ENCODE measurements around the gene FARSA.

FARSA gene

DNA sequence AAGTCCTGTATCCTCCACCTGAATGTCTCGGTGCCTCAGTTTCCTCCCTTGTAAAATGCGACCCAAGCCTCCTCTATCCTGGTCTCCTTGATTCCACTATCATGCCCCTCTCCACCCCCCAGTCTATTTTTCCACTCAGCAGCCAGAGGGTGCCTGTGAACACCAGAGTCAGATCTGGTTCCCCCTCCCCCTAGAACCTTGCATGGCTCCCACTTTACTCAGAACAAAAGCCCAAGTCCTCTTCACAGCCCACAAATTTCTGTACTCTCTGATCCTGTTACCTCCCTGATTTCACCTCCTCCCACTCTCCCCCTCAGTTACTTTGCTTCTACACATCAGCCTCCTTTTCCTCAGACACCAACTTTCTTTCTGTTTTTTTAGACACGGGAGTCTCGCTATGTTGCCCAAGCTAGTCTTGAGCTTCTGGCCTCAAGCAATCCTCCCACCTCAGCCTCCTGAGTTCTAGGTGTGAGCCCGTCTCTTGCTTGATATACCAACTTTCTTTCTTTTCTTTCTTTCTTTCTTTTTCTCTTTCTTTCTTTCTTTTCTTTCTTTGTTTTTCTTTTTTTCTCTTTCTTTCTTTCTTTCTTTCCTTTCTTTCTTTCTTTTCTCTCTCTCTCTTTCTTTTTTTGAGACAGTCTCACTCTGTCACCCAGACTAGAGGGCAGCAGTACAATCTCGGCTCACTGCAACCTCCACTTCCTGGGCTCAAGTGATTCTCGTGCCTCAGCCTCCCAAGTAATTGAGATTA lies 36.7 kb upstream of the FARSA start:
- no peak overlapping the region for H3K4me3 ChIP-seq (ENCODE audit: low read length)
- no peak overlapping the region for H2AFZ ChIP-seq (ENCODE audit: low read depth, low read length)
- TF ChIP-seq EZH2phosphoT487 (IDR thresholded peaks at IDR 0.05; ENCODE audit: low read depth) (no peak), CTCF (IDR thresholded peaks at IDR 0.05; ENCODE audit: low read depth, low read length) (no peak)
- H3K27ac ChIP-seq (ENCODE audit: low read length), result no peak overlapping the region
- H3K36me3 ChIP-seq (replicated peaks; ENCODE audit: low read depth, low read length), result no peaks in the 10 kb centered on the region
- H3K9me3 ChIP-seq (ENCODE audit: insufficient read depth, low read length), result no peaks in the 10 kb centered on the region
- no peak overlapping the region for H3K9ac ChIP-seq (ENCODE audit: low read length)
- H3K27me3 ChIP-seq (ENCODE audit: low read depth, low read length), result peaks cover 6% of the 10 kb centered on the region; the same call in 1 of the 2 replicates
- H3K79me2 ChIP-seq (ENCODE audit: low read length), result no peaks in the 10 kb centered on the region
- H4K20me1 ChIP-seq (ENCODE audit: insufficient read depth, low read length), result no peaks in the 10 kb centered on the region
- no peak overlapping the region for H3K4me2 ChIP-seq (ENCODE audit: low read length)
- peaks cover 15% of the 10 kb centered on the region for H3K4me1 ChIP-seq (ENCODE audit: low read length)

GRCh38 chr19:12969292-12969988 lies 35.9 kb upstream of the FARSA start, which contains the start of gene DAND5:
Gene DAND5 (plus strand): TSS chr19:12969576. CDS start chr19:12969661, 85 bp downstream.
- H3K4me3 ChIP-seq (ENCODE audit: low read length), result no peak within 1 kb of the TSS
- H2AFZ ChIP-seq (ENCODE audit: low read depth, low read length), result peak within 1 kb of the TSS; percentile 40; the same call in 1 of the 2 replicates
- no peak within 1 kb of the TSS for H3K4me2 ChIP-seq (ENCODE audit: low read length)
- no peaks in the 10 kb centered on the region for H3K79me2 ChIP-seq (ENCODE audit: low read length)
- no peaks in the 10 kb centered on the region for H4K20me1 ChIP-seq (ENCODE audit: insufficient read depth, low read length)
- peaks cover 8% of the 10 kb centered on the region for H3K4me1 ChIP-seq (ENCODE audit: low read length)
- no peak within 1 kb of the TSS for H3K27ac ChIP-seq (ENCODE audit: low read length)
- peaks cover 6% of the 10 kb centered on the region; the same call in 1 of the 2 replicates for H3K27me3 ChIP-seq (ENCODE audit: low read depth, low read length)
- H3K9me3 ChIP-seq (ENCODE audit: insufficient read depth, low read length), result no peaks in the 10 kb centered on the region
- no peak within 1 kb of the TSS for H3K9ac ChIP-seq (ENCODE audit: low read length)
- no peaks in the 10 kb centered on the region for H3K36me3 ChIP-seq (replicated peaks; ENCODE audit: low read depth, low read length)
- TF ChIP-seq CTCF (IDR thresholded peaks at IDR 0.05; ENCODE audit: low read depth, low read length) (no peak), EZH2phosphoT487 (IDR thresholded peaks at IDR 0.05; ENCODE audit: low read depth) (no peak)

GRCh38 chr19:12967907-12968306 lies 34.4 kb upstream of the FARSA start:
- no peak overlapping the region for H3K27ac ChIP-seq (ENCODE audit: low read length)
- H3K4me1 ChIP-seq (ENCODE audit: low read length), result no peaks in the 10 kb centered on the region

More at GRCh38 chr19:12967907-12968306, 34.4 kb upstream of the FARSA start:
- no peaks in the 10 kb centered on the region for H3K36me3 ChIP-seq (replicated peaks; ENCODE audit: low read depth, low read length)
- no peaks in the 10 kb centered on the region for H4K20me1 ChIP-seq (ENCODE audit: insufficient read depth, low read length)
- H3K79me2 ChIP-seq (ENCODE audit: low read length), result no peaks in the 10 kb centered on the region
- no peak overlapping the region for H3K4me2 ChIP-seq (ENCODE audit: low read length)
- no peak overlapping the region for H3K9ac ChIP-seq (ENCODE audit: low read length)
- no peaks in the 10 kb centered on the region for H3K9me3 ChIP-seq (ENCODE audit: insufficient read depth, low read length)
- no peak overlapping the region for H3K4me3 ChIP-seq (ENCODE audit: low read length)
- H2AFZ ChIP-seq (ENCODE audit: low read depth, low read length), result no peak overlapping the region
- H3K27me3 ChIP-seq (ENCODE audit: low read depth, low read length), result no peaks in the 10 kb centered on the region
- no peak for TF ChIP-seq CTCF (IDR thresholded peaks at IDR 0.05; ENCODE audit: low read depth, low read length)
- TF ChIP-seq EZH2phosphoT487 (IDR thresholded peaks at IDR 0.05; ENCODE audit: low read depth), result no peak
